Dendritic cell treated with granulocyte-macrophage colony-stimulating factor and Interleukin-4, amounts not matched to agents 40 ng/mL and 50 ng/mL, for 4 days (primary cell): ENCODE data around the gene CLCN3.
"Not testable (repeated sequence)": the region's sequence is repeated elsewhere in the genome, so short reads cannot be mapped to it uniquely, and the experiment has no call there.

ENCODE experiments used
- H3K27ac Mint-ChIP-seq: one replicate; pipeline ENCODE4 v1.8.0; 2022; ENCODE audit warnings: mild to moderate bottlenecking, mixed read lengths
- H3K27me3 Mint-ChIP-seq: one replicate; pipeline ENCODE4 v1.8.0; 2022; ENCODE audit warnings: mild to moderate bottlenecking, mixed read lengths
- H3K36me3 Mint-ChIP-seq: one replicate; pipeline ENCODE4 v1.8.0; 2022; ENCODE audit warnings: low read depth, mixed read lengths
- H3K4me1 Mint-ChIP-seq: one replicate; pipeline ENCODE4 v1.8.0; 2022; ENCODE audit warnings: low read depth, mixed read lengths
- H3K4me3 Mint-ChIP-seq: one replicate; pipeline ENCODE4 v1.8.0; 2022; ENCODE audit warnings: mild to moderate bottlenecking, moderate library complexity, mixed read lengths
- H3K9me3 Mint-ChIP-seq: one replicate; pipeline ENCODE4 v1.8.0; 2022; ENCODE audit warnings: mixed read lengths
- intact Hi-C: fragments of 100-400 bp; cut with micrococcal nuclease; formaldehyde crosslinking; loops from one replicate; pipeline ENCODE4 v1.15.0; 2022

CLCN3 gene

DNA sequence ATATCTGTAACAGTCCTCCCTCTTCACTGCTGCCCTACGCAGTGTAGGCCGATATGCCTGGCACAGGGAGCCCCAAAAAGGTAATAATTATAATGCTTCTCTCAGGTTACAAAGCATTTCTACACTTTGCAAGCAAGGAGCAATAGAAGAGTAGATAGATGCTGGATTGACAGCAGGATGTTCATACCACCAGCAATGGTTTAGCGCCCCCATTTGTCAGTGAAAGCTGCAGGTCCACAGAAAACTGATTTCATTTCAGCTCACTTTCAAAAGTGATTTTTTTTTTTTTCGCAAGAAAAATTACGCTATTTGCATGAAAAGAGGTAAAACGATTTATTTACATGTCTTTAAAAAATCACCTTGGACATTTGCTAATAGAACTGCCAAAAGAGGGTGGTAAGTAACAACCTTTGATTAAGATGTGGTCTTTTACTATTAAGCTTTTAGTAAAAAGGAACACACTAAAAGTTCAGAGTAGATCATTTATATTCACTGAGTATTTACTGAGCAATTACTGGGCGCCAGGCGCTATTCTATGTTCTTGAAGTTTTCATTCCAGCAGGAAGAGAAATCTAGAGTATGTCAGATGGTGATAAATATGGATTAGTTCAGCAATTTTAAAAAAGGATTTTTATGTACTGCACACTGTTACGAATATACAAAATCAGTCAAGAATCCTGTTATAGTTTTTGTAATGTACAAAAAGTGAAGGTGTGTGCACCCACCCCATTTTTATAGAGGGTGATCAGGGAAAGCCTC is 103.0 kb downstream of the CLCN3 start:
- Mint-ChIP-seq H3K9me3 (no peaks in the 10 kb centered on the region), H3K36me3 (peaks cover 22% of the 10 kb centered on the region), H3K27me3 (no peaks in the 10 kb centered on the region), H3K4me1 (no peaks in the 10 kb centered on the region), H3K4me3 (no peak overlapping the region), H3K27ac (no peak overlapping the region)
- intact Hi-C loops, result no loop called here

DNA sequence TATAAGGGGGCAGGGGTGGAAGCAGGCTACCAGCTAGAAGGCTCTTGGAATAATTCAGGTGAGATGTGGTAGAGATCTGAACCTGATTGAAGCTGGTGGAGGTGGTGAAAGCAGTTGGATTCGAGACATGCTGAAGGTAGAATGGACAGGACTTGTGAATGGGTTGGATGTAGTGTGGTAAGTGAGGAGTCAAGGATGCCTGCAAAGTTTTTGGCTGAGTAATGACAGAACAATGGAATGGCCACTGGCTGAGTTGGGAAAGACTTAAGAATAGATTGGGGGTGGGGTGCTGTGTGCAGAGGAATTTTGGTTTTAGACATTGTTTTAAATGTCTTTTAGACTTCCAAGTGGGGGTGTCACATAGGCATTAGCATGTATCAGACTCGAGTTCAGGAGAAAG is 103.9 kb downstream of the CLCN3 start:
- intact Hi-C loops, result no loop called here

DNA sequence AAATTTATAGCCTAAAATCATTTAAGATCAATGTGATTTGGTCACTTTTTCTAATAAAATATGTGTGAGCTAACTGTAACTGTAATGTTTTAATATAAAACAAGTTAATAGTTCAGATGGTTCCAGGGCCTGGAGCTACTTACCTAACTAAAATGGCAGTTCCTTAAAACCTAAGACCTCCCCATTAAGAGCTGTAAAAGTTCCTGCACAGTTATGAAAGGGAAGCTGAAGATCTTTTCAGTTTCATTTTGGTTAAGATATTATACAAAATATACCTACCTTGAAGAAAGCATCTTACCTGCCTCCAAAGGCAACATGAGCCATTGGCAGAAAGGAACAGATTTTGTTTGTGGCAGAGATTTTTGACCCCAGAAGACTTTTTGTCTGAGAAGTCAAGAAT is 107.2 kb downstream of the CLCN3 start:
- no peaks in the 10 kb centered on the region for H3K9me3 Mint-ChIP-seq
- no peak overlapping the region for H3K4me3 Mint-ChIP-seq
- peaks cover 20% of the 10 kb centered on the region for H3K36me3 Mint-ChIP-seq
- H3K27ac Mint-ChIP-seq, result no peak overlapping the region
- intact Hi-C loops, result no loop called here
- no peaks in the 10 kb centered on the region for H3K27me3 Mint-ChIP-seq
- no peaks in the 10 kb centered on the region for H3K4me1 Mint-ChIP-seq

More for the DNA sequence above, 103.9 kb downstream of the CLCN3 start:
- Mint-ChIP-seq H3K9me3 (no peaks in the 10 kb centered on the region), H3K27ac (no peak overlapping the region), H3K27me3 (no peaks in the 10 kb centered on the region), H3K36me3 (peaks cover 13% of the 10 kb centered on the region), H3K4me3 (no peak overlapping the region), H3K4me1 (no peaks in the 10 kb centered on the region)

DNA sequence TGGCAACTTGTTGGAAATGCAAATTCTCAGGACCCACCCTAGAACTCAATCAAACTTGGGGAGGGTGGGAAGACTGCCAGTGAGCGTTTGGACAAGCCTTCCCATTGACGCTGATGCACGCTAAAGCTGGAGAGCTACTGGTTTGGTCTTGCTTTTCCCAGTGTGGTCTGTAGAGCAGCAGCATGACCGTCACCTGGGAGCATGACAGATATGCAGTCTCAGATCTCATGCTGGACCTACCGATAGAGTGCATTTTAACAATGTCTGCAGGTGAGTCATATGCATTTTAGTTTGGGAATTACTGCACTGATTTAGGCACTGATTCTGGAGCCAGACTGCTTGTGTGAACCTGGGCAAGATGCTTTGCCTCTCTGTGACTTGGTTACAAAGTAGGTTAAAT is 110.2 kb downstream of the CLCN3 start:
- H3K27ac Mint-ChIP-seq, result no peak overlapping the region
- H3K4me3 Mint-ChIP-seq, result no peak overlapping the region
- H3K36me3 Mint-ChIP-seq, result peaks cover 39% of the 10 kb centered on the region
- intact Hi-C loops, result no loop called here
- H3K4me1 Mint-ChIP-seq, result no peaks in the 10 kb centered on the region
- no peaks in the 10 kb centered on the region for H3K9me3 Mint-ChIP-seq
- no peaks in the 10 kb centered on the region for H3K27me3 Mint-ChIP-seq

DNA sequence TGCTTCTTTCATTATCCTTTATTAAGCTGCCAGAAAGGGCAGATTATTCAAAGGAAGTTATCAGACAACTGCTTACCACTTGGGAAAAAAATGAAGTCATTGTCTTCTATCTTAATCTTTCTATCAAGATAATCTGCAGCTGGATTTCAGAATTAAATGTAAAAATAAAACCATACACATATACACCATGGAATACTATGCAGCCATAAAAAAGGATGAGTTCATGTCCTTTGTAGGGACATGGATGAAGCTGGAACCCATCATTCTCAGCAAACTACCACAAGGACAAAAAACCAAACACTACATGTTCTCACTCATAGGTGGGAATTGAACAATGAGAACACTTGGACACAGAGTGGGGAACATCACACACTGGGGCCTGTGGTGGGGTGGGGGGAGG is 118.2 kb downstream of the CLCN3 start:
- intact Hi-C loops, H3K9me3 Mint-ChIP-seq, H3K4me1 Mint-ChIP-seq, H3K4me3 Mint-ChIP-seq, H3K27ac Mint-ChIP-seq, H3K27me3 Mint-ChIP-seq: not testable (repeated sequence)
- H3K36me3 Mint-ChIP-seq, result peaks cover 71% of the 10 kb centered on the region

DNA sequence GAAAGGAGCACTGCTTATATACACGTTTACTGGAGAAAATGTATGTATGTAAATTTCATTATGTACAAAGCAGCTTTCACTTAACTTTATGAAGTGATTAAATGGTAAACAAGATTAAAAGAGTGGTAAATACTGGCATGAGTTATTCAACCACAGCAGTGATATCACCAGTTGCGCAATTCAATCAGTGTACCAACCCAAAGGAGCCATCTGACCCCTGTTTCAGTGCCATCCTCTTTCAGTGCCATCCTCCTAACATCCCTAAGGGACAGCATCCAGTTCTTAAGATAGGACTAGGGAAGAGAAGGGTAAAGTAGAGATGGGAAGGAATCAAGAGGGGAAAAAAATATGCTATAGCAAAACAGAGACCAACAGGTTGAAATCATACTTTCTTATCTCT is 121.2 kb downstream of the CLCN3 start:
- Mint-ChIP-seq H3K4me3 (no peak overlapping the region), H3K27me3 (no peaks in the 10 kb centered on the region), H3K27ac (no peak overlapping the region), H3K36me3 (peaks cover 54% of the 10 kb centered on the region), H3K9me3 (no peaks in the 10 kb centered on the region), H3K4me1 (no peaks in the 10 kb centered on the region)
- intact Hi-C loops, result no loop called here

DNA sequence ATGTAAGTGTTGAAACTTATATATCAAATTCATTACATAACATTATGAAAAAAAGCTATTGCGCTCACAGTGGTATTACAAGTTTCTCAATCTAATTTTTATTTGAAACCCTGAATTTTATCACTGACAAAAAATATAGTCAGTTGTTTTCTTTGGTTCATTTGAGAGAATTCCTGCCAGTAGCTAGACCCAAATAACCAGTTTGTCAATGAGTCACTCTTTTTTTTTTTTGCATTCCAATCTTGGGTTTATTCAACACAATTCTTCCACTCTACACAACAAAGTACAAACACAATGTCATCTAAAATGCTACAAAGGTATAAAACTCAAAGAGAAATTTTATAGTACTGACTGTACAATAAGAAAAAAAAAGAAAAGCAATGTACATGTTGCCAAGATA is 124.2 kb downstream of the CLCN3 start:
- H3K4me1 Mint-ChIP-seq, result no peaks in the 10 kb centered on the region
- H3K27me3 Mint-ChIP-seq, result no peaks in the 10 kb centered on the region
- no peaks in the 10 kb centered on the region for H3K9me3 Mint-ChIP-seq
- peaks cover 42% of the 10 kb centered on the region for H3K36me3 Mint-ChIP-seq
- H3K4me3 Mint-ChIP-seq, result no peak overlapping the region
- intact Hi-C loops, result no loop called here
- H3K27ac Mint-ChIP-seq, result no peak overlapping the region

DNA sequence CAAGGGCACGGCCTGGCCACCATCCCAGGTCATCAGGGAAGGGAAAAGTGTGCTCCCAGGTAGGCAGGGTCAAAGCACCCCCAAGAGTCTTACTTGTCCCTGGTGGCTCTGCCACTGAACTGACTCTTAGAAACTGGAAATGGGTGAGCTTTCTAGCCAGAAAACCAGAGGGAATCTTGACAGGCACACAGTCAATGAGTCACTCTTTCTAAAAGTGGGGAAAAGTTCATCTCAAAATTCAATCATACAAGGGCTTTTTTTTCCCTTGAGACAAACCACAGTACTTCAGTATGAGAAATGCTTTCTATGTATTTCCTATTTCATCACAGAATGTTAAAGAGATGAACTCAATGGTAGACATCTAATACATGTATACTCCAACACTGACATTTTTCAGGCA is 124.9 kb downstream of the CLCN3 start:
- no peak overlapping the region for H3K4me3 Mint-ChIP-seq
- no peaks in the 10 kb centered on the region for H3K9me3 Mint-ChIP-seq
- intact Hi-C loops, result no loop called here
- H3K27ac Mint-ChIP-seq, result no peak overlapping the region
- peaks cover 42% of the 10 kb centered on the region for H3K36me3 Mint-ChIP-seq
- no peaks in the 10 kb centered on the region for H3K4me1 Mint-ChIP-seq
- H3K27me3 Mint-ChIP-seq, result no peaks in the 10 kb centered on the region

DNA sequence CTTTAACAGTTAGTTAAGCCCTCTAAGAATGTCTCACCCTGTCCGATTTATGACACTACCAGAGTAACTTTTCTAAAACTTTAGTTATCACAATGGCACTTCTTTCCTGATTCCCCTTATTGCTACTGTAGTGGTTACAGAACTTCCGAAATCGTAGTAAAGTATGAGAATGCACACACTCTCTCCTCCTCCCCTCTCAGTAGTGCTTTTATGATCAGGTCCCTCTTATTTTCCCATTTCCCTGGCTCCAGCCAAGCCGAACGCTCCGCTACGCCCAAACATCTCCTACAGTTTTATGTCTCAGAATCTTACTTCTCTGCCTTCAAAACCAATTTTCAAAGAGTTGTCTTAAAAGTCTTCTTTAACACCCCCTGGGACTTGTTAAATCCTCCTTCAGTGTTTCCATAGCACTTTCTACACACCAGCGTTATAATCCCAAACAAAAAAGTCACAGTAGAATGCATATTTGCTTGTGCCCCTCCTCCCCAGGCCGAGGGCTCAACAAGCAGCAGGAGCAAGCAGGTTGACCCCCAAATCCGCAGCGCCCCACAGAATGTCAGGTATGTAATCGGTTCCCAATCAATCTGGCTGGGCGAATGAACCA is 136.7 kb downstream of the CLCN3 start:
- peaks cover 8% of the 10 kb centered on the region for H3K27me3 Mint-ChIP-seq
- no peaks in the 10 kb centered on the region for H3K9me3 Mint-ChIP-seq
- peak overlapping the region; percentile 79 for H3K27ac Mint-ChIP-seq
- intact Hi-C loops, result loop anchor here (2.0 kb wide), 1 partner anchor 144 kb away; the partner anchor contains the start of gene NEK1
- peak overlapping the region; percentile 90 for H3K4me3 Mint-ChIP-seq
- peaks cover 22% of the 10 kb centered on the region for H3K36me3 Mint-ChIP-seq
- peaks cover 30% of the 10 kb centered on the region for H3K4me1 Mint-ChIP-seq

DNA sequence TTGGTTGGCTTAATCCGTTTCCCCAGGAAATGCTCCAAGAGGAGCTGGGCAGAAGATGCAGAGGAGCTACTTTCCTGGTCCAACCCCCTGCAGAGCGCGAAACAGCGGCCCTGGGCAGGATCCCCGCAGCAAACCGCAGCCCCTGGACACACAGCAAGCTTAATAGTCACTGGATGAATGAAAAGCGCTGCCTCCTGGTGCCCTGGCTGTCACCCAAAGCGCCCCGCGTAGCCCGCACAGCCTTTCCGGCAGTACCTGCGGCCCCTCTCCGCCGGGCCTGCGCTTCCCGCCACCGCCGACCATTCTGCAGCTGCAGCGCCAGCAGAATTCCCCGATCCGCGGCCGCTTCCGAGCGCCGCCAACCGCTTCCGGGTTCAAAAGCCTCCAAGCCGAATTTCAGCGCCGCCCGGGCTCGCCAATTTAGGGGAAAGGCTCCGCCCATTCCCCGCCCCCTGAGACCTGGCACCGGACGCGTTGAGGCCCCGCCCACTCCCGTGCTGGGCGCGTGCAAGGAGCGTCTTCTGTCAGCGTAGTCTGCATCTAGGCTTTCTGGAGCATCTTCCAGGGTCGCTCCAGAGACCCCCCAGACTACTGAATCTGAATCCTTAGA is 137.3 kb downstream of the CLCN3 start, which contains the start of gene HPF1:
HPF1 (minus strand) TSS at position 370 of the 610 bp plus-strand sequence; CDS start at position 303, 67 bp downstream.
- peaks cover 30% of the 10 kb centered on the region for H3K4me1 Mint-ChIP-seq
- no peaks in the 10 kb centered on the region for H3K9me3 Mint-ChIP-seq
- peak within 1 kb of the TSS; percentile 79 for H3K27ac Mint-ChIP-seq
- intact Hi-C loops, result loop anchor here (2.0 kb wide), 1 partner anchor 145 kb away; the partner anchor contains the start of gene NEK1
- H3K4me3 Mint-ChIP-seq, result peak within 1 kb of the TSS; percentile 90
- peaks cover 16% of the 10 kb centered on the region for H3K36me3 Mint-ChIP-seq
- peaks cover 8% of the 10 kb centered on the region for H3K27me3 Mint-ChIP-seq

DNA sequence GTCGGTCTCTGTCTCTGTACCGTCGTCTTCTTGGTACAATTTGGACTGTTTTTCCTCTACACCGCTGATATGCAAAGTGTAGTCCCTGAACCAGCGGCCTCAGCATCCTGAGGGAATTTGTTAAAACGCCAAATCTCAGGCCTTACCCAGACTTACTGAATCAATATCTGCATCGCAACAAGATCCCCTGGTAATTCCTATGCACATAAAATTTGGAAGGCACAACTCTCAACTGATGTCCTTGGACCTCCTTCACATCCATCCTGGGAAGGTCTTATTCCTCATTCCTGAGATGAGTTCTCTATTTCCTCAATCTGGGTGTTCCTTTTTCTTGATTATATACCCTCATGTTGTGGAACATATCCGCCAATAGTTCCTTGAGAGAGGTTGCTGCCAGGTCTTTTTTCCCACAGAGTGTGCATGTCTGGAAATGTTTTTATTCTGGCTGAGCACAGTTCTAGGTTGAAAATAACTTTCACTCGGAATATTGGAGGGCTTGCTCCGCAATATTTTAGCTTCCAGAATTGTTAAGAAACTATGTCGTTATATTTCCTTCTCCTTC is 138.1 kb downstream of the CLCN3 start:
- Mint-ChIP-seq H3K9me3 (no peaks in the 10 kb centered on the region), H3K4me1 (peaks cover 30% of the 10 kb centered on the region), H3K4me3 (no peak overlapping the region), H3K36me3 (peaks cover 10% of the 10 kb centered on the region), H3K27me3 (peaks cover 8% of the 10 kb centered on the region), H3K27ac (no peak overlapping the region)
- intact Hi-C loops, result no loop called here

DNA sequence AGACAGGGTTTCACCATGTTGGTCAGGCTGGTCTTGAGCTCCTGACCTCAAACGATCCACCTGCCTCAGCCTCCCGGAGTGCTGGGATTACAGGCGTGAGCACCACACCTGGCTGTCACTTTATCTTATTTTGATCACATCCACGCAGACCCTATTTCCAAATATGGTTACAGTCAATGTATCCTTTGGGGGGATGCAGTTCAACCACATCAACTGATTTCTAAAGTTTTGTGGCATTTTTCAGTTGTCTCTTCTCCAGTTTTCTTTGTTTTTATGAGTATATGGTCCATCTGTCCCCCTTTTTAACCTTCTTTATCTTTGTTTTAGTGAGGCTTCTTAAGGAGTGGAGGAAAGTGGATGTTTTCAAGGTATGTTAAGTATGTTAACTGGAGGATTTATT is 141.5 kb downstream of the CLCN3 start:
- Mint-ChIP-seq H3K4me1 (peaks cover 22% of the 10 kb centered on the region), H3K27ac (no peak overlapping the region), H3K36me3 (peaks cover 7% of the 10 kb centered on the region)

DNA sequence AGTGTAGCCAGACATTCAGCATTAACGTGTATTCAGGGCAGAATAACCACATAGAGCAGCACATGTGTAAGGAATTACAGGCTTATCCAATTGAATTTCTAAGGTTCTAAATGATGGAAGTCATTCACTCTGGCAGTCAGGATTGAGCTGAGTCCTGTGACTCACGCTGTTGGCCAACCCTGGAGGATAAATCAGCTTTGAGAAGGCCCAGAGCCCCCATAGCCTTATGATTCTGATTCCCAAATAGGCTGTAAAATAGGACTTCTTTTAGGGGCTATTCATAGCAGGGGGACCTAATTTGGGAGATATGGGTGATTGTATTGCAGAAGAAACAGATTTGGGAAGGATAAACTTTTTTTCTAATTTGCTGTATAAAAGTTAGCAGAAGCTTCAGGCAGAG is 145.5 kb downstream of the CLCN3 start:
- intact Hi-C loops, result no loop called here
- Mint-ChIP-seq H3K27ac (no peak overlapping the region), H3K9me3 (no peaks in the 10 kb centered on the region), H3K4me3 (no peak overlapping the region), H3K27me3 (no peaks in the 10 kb centered on the region), H3K36me3 (no peaks in the 10 kb centered on the region), H3K4me1 (peaks cover 9% of the 10 kb centered on the region)

More for the DNA sequence above, 141.5 kb downstream of the CLCN3 start:
- Mint-ChIP-seq H3K27me3 (peaks cover 8% of the 10 kb centered on the region), H3K9me3 (no peaks in the 10 kb centered on the region), H3K4me3 (no peak overlapping the region)
- intact Hi-C loops, result no loop called here

DNA sequence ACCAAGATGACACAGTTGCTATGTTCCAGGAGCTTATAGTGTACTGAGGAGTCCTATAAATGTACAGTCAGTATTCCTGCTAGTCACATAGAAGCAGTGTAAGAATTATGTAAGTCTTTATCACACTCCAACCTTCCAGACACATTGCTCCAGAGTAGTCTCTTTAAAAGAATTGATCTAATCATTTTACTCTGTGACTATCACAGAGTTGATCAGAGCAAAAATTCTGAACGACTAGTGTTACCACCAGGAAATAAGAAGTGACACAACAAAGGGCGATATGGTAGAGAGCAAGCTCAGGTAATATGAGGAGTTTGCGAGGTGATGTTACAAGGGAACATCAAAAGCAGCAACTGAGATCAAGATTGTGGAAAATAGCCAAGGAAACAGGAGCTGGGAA is 146.4 kb downstream of the CLCN3 start:
- Mint-ChIP-seq H3K4me1 (peaks cover 13% of the 10 kb centered on the region), H3K27ac (no peak overlapping the region), H3K4me3 (no peak overlapping the region), H3K27me3 (no peaks in the 10 kb centered on the region), H3K9me3 (no peaks in the 10 kb centered on the region), H3K36me3 (no peaks in the 10 kb centered on the region)
- intact Hi-C loops, result no loop called here
